Tibial nerve (tissue), 4 donors: ENCODE data around the gene DPYSL4. TPM values are rescaled to one million over a fixed set of nuclear protein-coding genes. Genes with fewer than 3 reads are reported as not detected.

Experiments used
- DNase-seq, 2 donors: peaks; one replicate each; pipeline ENCODE4 v3.0.0-alpha.2; 2019; ENCODE audit warnings: low spot score in 2 of 2
- H3K27ac ChIP-seq, 4 donors: fragments of 200-600 bp; sonication (generic) in 3 of 4; one replicate each; pipeline ENCODE4 v1.5.1; 2017 to 2019; ENCODE audit warnings: mild to moderate bottlenecking in 1 of 4
- H3K27me3 ChIP-seq, 2 donors: fragments of 200-600 bp; sonication (generic) in 1 of 2; one replicate each; pipeline versions ENCODE4 v1.5.1 to v1.6.0; 2017 to 2019
- H3K36me3 ChIP-seq, 3 donors: fragments of 200-600 bp; sonication (generic); one replicate each; pipeline ENCODE4 v1.5.1; 2018 to 2019
- H3K4me1 ChIP-seq, 4 donors: fragments of 200-600 bp; sonication (generic) in 3 of 4; one replicate each; pipeline ENCODE4 v1.5.1; 2017 to 2019
- H3K4me3 ChIP-seq, 4 donors: fragments of 200-600 bp; sonication (generic) in 3 of 4; one replicate each; pipeline ENCODE4 v1.5.1; 2017 to 2019; ENCODE audit warnings: mild to moderate bottlenecking in 1 of 4, moderate library complexity in 1 of 4
- H3K9me3 ChIP-seq, 4 donors: fragments of 200-600 bp; sonication (generic) in 3 of 4; one replicate each; pipeline ENCODE4 v1.5.1; 2017 to 2019
- EP300 ChIP-seq, 2 donors: sonication (generic); formaldehyde crosslinking; IDR thresholded peaks; one replicate each; pipeline ENCODE4 v1.6.1; 2017; ENCODE audit warnings: antibody characterized with exemption in 2 of 2, mild to moderate bottlenecking in 1 of 2
- POLR2A ChIP-seq, 2 donors: fragments of 450-650 bp; IDR thresholded peaks; one replicate each; pipeline ENCODE4 v1.6.1; 2017; ENCODE audit warnings: antibody characterized with exemption in 2 of 2, mild to moderate bottlenecking in 2 of 2, moderate library complexity in 2 of 2
- WGBS, 2 donors: methylation state at CpG; one replicate each; pipeline ENCODE4 v1.1.5; 2018; 5-methylcytosine and 5-hydroxymethylcytosine counted together
- total RNA-seq, 4 donors: library from RNA; depleted of rRNA; stranded (reverse); fragments of >200 nt; gene quantifications; one replicate each; pipeline ENCODE4 v1.1.0, GENCODE V29; 2016
- TF ChIP-seq, protein P1 (sequence below), 5 experiments: fragments of 200-600 bp in 3 of 5; fragments of 450-650 bp in 2 of 5; sonication (generic) in 3 of 5; IDR thresholded peaks; one replicate each; pipeline ENCODE4 v1.5.1; 2016 to 2019; ENCODE audit warnings: antibody characterized with exemption in 5 of 5, mild to moderate bottlenecking in 3 of 5, moderate library complexity in 2 of 5

The DPYSL4 gene
- total RNA-seq, 4 donors from 2014 or later = 0.21 to 3.1 (median 1.4) TPM

DNA sequence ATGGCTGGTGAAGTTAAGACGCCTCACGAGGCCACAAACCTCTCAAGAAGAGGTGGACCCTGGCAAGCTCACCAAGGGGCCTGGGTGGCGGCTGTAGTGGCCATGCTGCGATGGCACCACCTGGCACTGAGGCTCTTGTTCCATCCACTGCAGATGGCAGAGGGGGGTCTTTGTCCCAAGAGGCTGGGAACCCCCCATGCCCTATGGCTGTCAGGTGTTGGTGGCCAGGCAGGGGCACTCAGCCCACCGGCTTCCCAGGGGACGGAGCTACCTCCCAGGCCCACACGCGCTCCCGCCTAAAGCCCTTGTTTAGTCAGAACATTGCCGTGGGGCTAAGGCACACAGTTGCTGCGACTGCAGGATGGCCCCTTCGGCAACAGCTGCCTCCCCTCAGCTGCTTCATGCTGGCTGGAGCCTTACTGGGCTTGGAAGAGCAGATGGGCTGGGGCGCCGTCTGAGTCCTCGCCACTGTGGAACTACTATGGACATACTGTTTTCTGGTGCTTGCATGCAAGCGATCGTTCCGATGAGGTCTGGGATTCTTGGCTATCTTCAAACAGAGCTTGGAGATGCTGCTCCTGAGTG, 46.8 kb downstream of the DPYSL4 start:
- Histone ChIP-seq H3K9me3 (no peaks in the 10 kb centered on the region), H3K4me3 (no peak overlapping the region), H3K27ac (no peak overlapping the region), H3K4me1 (peaks cover 0 to 10% (median 0%) of the 10 kb centered on the region in 4 donors), H3K27me3 (no peaks in the 10 kb centered on the region), H3K36me3 (peaks cover 0 to 12% (median 0%) of the 10 kb centered on the region in 3 donors)
- 82 to 87% methylated on average over 12 to 13 of the region's 18 CpGs for WGBS, 2 donors
- no peak for DNase-seq
- TF ChIP-seq, protein P1, sequence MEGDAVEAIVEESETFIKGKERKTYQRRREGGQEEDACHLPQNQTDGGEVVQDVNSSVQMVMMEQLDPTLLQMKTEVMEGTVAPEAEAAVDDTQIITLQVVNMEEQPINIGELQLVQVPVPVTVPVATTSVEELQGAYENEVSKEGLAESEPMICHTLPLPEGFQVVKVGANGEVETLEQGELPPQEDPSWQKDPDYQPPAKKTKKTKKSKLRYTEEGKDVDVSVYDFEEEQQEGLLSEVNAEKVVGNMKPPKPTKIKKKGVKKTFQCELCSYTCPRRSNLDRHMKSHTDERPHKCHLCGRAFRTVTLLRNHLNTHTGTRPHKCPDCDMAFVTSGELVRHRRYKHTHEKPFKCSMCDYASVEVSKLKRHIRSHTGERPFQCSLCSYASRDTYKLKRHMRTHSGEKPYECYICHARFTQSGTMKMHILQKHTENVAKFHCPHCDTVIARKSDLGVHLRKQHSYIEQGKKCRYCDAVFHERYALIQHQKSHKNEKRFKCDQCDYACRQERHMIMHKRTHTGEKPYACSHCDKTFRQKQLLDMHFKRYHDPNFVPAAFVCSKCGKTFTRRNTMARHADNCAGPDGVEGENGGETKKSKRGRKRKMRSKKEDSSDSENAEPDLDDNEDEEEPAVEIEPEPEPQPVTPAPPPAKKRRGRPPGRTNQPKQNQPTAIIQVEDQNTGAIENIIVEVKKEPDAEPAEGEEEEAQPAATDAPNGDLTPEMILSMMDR (IDR thresholded peaks at IDR 0.05) = no peak
- no peak for TF ChIP-seq EP300 (IDR thresholded peaks at IDR 0.05)
- TF ChIP-seq POLR2A (IDR thresholded peaks at IDR 0.05) = no peak

DNA sequence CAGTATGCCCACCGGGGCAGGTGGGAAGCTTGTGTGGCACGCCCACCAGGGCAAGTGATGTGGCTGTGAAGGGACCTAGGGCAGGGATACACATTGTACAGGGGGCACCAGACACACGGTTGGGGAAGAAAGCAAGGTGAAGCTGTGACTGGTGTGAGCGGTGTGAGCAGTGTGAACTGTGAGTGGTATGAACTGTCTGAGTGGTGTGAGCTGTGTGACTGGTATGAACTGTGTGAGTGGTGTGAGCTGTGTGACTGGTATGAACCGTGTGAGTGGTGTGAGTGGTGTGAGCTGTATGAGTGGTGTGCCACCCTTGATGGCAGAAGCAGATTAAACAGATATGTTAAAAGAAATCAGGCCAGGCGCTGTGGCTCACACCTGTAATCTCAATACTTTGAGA, 48.1 kb downstream of the DPYSL4 start:
- Histone ChIP-seq H3K4me1 (peaks cover 0 to 7% (median 0%) of the 10 kb centered on the region in 4 donors), H3K36me3 (peaks cover 0 to 12% (median 0%) of the 10 kb centered on the region in 3 donors), H3K9me3 (no peaks in the 10 kb centered on the region), H3K4me3 (no peak overlapping the region), H3K27ac (no peak overlapping the region), H3K27me3 (no peaks in the 10 kb centered on the region)
- no peak for DNase-seq
- TF ChIP-seq EP300 (IDR thresholded peaks at IDR 0.05) = no peak
- TF ChIP-seq POLR2A (IDR thresholded peaks at IDR 0.05) = no peak
- TF ChIP-seq, protein P1 (IDR thresholded peaks at IDR 0.05) = no peak
- 95 to 97% methylated on average over 6 of the region's 6 CpGs for WGBS, 2 donors

DNA sequence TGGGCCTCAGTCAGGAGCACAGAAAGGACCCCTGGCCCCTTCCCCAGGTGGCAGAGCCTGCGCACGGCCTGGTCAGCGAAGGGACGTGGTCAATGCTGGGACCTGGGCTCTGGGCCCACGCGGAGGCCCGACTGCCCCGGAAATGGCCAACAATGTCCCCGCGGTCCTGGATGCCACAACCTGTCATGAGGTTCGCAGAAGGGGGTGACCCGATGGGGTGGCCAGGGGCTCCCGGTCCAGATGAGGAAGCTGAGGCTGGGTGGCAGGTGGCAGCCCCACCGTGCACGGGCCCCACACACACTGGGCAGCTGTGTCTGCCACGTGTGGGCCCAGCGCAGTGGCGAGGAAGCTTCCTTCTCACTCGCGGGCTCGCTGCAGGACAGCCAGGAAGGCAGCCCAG, 49.4 kb downstream of the DPYSL4 start:
- no peak overlapping the region for H3K4me3 ChIP-seq
- H3K27me3 ChIP-seq = no peaks in the 10 kb centered on the region
- TF ChIP-seq EP300 (IDR thresholded peaks at IDR 0.05) (no peak), POLR2A (IDR thresholded peaks at IDR 0.05) (no peak)
- TF ChIP-seq, protein P1 (IDR thresholded peaks at IDR 0.05) = no peak
- H3K36me3 ChIP-seq = peaks cover 0 to 12% (median 0%) of the 10 kb centered on the region in 3 donors
- no peaks in the 10 kb centered on the region for H3K9me3 ChIP-seq
- 89 to 98% methylated on average over 7 to 20 of the region's 21 CpGs for WGBS, 2 donors
- H3K27ac ChIP-seq = no peak overlapping the region
- H3K4me1 ChIP-seq = no peaks in the 10 kb centered on the region
- DNase-seq = no peak

DNA sequence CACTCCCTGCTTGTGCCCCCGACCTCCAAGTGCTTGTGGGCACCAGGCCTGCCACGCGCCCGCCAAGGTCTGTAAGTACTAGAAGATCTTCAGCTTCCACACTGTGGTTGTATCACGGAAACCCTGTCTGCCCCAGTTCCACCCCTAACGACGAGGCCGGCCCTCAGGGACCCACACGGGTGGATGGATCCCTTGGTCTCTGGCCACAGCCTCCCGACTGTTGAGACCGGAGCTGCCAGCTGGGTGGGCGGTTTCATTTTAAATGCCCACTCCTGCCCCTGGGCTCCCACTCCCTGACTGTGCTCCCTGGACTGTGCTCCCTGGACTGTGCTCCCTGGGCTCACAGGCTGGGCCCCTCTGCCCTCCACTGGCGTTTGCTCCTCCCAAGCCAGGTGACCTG, 50.1 kb downstream of the DPYSL4 start:
- H3K4me1 ChIP-seq = no peaks in the 10 kb centered on the region
- no peak overlapping the region for H3K4me3 ChIP-seq
- WGBS, 2 donors = 82 to 94% methylated on average over 12 to 13 of the region's 13 CpGs
- no peak overlapping the region for H3K27ac ChIP-seq
- TF ChIP-seq, protein P1 (IDR thresholded peaks at IDR 0.05) = no peak
- no peak for TF ChIP-seq EP300 (IDR thresholded peaks at IDR 0.05)
- no peak for TF ChIP-seq POLR2A (IDR thresholded peaks at IDR 0.05)
- H3K9me3 ChIP-seq = no peaks in the 10 kb centered on the region
- H3K36me3 ChIP-seq = peaks cover 0 to 12% (median 0%) of the 10 kb centered on the region in 3 donors
- no peaks in the 10 kb centered on the region for H3K27me3 ChIP-seq
- no peak for DNase-seq

DNA sequence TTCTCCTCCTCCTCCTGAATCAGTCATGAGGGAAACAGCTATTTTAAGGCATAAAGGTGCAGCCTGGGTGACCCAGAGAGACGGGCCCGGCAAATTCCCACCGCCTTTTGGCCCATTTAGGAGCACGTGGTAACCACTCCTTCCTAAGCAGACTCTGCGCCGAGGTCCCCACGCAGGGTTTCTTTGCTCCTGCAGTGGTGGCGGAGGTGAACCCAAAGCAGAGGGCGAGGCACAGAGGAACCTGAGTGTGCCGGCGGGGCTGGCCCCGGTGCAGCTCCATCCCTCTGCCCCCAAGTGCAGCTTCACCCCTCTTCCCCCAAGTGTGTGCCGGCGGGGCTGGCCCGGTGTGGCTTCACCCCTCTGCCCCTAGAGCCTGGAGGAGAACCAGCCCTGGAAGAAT, 50.6 kb downstream of the DPYSL4 start:
- 70 to 77% methylated on average over 13 to 15 of the region's 15 CpGs for WGBS, 2 donors

More for the DNA sequence above, 50.6 kb downstream of the DPYSL4 start:
- H3K27ac ChIP-seq = no peak overlapping the region
- no peak for DNase-seq
- H3K4me1 ChIP-seq = no peaks in the 10 kb centered on the region
- no peak overlapping the region for H3K4me3 ChIP-seq
- no peaks in the 10 kb centered on the region for H3K9me3 ChIP-seq
- peaks cover 0 to 12% (median 0%) of the 10 kb centered on the region in 3 donors for H3K36me3 ChIP-seq
- TF ChIP-seq EP300 (IDR thresholded peaks at IDR 0.05) (no peak), POLR2A (IDR thresholded peaks at IDR 0.05) (no peak)
- TF ChIP-seq, protein P1 (IDR thresholded peaks at IDR 0.05) = no peak
- H3K27me3 ChIP-seq = no peaks in the 10 kb centered on the region
